HepG2 (cell line): ENCODE results near the gene LMAN1L. TPM values are rescaled to one million over a fixed set of nuclear protein-coding genes. Genes with fewer than 3 reads are reported as not detected.
A peak's percentile ranks its signal among the peaks of the same experiment; 100 is the strongest.

Source experiments
- ATAC-seq: fragments of 200-7000 bp; cut with Tn5 transposase; 3 replicates; pipeline ENCODE4 v1.9.1; 2020; ENCODE audit warnings: mild to moderate bottlenecking, moderate library complexity
- BruUV-seq: library from RNA; stranded (reverse); fragments of 400-500 nt; replicated peaks from 2 replicates; lab custom pipeline; 2021; lab: Mats Ljungman, UMichigan
- CTCF ChIA-PET: fragments of 300-600 bp; formaldehyde crosslinking; extraction: SDS; loops from one replicate; lab custom pipeline; 2021; ENCODE audit warnings: low total read pairs, inconsistent platforms, low intra/inter-chr PET ratio; lab: Yijun Ruan, JAX
- POLR2A ChIA-PET: fragments of 350-600 bp; sonication (Branson Sonifier 250); formaldehyde crosslinking; loops from one replicate; lab custom pipeline; 2020; ENCODE audit warnings: antibody characterized with exemption, inconsistent platforms; lab: Yijun Ruan, JAX
- DNase-seq: peaks from one replicate; pipeline ENCODE4 v3.0.0-alpha.2; 2015; ENCODE audit warnings: low spot score
- FAIRE-seq: peaks from 3 replicates; lab custom pipeline; 2011; peaks lifted over from hg19 to GRCh38; lab: Jason Lieb, UNC
- H2AFZ ChIP-seq: one replicate; pipeline ENCODE4 v1.6.1; 2011; ENCODE audit warnings: low read length, inconsistent platforms
- H3K27ac ChIP-seq: fragments of 300-600 bp; 3 replicates; pipeline ENCODE4 v1.8.0; 2011; ENCODE audit warnings: mixed run types, mild to moderate bottlenecking, mixed read lengths, low read length, inconsistent platforms; ENCODE audit not compliant: insufficient read depth; ENCODE audit errors: extremely low read length
- H3K27me3 ChIP-seq, 2 experiments: fragments of 200-600 bp in 1 of 2; 2 replicates in 1 of 2; 3 replicates in 1 of 2; pipeline versions ENCODE4 v1.6.0 to v1.8.0; 2011; ENCODE audit warnings: low read length in 2 of 2, mild to moderate bottlenecking in 2 of 2, moderate library complexity in 2 of 2, inconsistent platforms in 1 of 2; ENCODE audit not compliant: insufficient read depth in 2 of 2, control insufficient read depth in 1 of 2
- H3K36me3 ChIP-seq, 2 experiments: fragments of 200-600 bp in 1 of 2; replicated peaks in 1 of 2; 2 replicates in 1 of 2; 3 replicates in 1 of 2; pipeline versions ENCODE4 v1.5.1 to v1.8.0; 2011; ENCODE audit warnings: low read length in 2 of 2, inconsistent platforms in 1 of 2; ENCODE audit not compliant: insufficient read depth in 2 of 2, control insufficient read depth in 1 of 2
- H3K4me1 ChIP-seq: 2 replicates; pipeline ENCODE4 v1.5.1; 2012; ENCODE audit warnings: low read length, inconsistent platforms; ENCODE audit not compliant: insufficient read depth
- H3K4me2 ChIP-seq: 2 replicates; pipeline ENCODE4 v1.6.0; 2011; ENCODE audit warnings: low read depth, low read length, inconsistent platforms
- H3K4me3 ChIP-seq, 3 experiments: fragments of 200-600 bp in 1 of 3; sonication (generic), shearing (Covaris generic) in 1 of 3; replicated peaks in 1 of 3; 2 replicates each; pipeline ENCODE4 v1.5.1; 2011 to 2016; ENCODE audit warnings: low read length in 3 of 3, inconsistent platforms in 2 of 3, low read depth in 2 of 3, mild to moderate bottlenecking in 2 of 3, control low read depth in 1 of 3, mixed read lengths in 1 of 3; ENCODE audit not compliant: insufficient read depth in 1 of 3
- H3K79me2 ChIP-seq: one replicate; pipeline ENCODE4 v1.6.1; 2011; ENCODE audit warnings: low read length, inconsistent platforms; ENCODE audit not compliant: insufficient read depth
- H3K9ac ChIP-seq: 2 replicates; pipeline ENCODE4 v1.6.0; 2011; ENCODE audit warnings: mild to moderate bottlenecking, low read depth, low read length, inconsistent platforms; ENCODE audit not compliant: insufficient read depth
- H3K9me3 ChIP-seq: 2 replicates; pipeline ENCODE4 v1.5.1; 2012; ENCODE audit warnings: mild to moderate bottlenecking, low read length
- H4K20me1 ChIP-seq: 2 replicates; pipeline ENCODE4 v1.6.0; 2011; ENCODE audit warnings: inconsistent platforms, mild to moderate bottlenecking, low read length, moderate library complexity; ENCODE audit not compliant: insufficient read depth
- IKZF4 ChIP-seq: sonication (generic); formaldehyde crosslinking; IDR thresholded peaks from 2 replicates; pipeline ENCODE4 v1.5.1; 2020; ENCODE audit warnings: borderline replicate concordance, mild to moderate bottlenecking, low read depth, missing genetic modification reagents; ENCODE audit errors: not compliant biosample characterization
- MXI1 ChIP-seq: IDR thresholded peaks from 3 replicates; pipeline ENCODE4 v1.6.1; 2012; ENCODE audit warnings: low read depth, low read length, inconsistent platforms, borderline replicate concordance
- YY1 ChIP-seq: IDR thresholded peaks from 2 replicates; pipeline ENCODE4 v1.6.1; 2011; ENCODE audit warnings: low read length, low read depth, moderate library complexity, mild to moderate bottlenecking; ENCODE audit not compliant: insufficient read depth, insufficient replicate concordance
- ZFY ChIP-seq: sonication (generic); formaldehyde crosslinking; IDR thresholded peaks from 2 replicates; pipeline ENCODE4 v1.4.0; 2020; ENCODE audit warnings: missing genetic modification reagents
- ZMYM2 ChIP-seq: sonication (generic); formaldehyde crosslinking; IDR thresholded peaks from 2 replicates; pipeline ENCODE4 v1.8.0; 2022; ENCODE audit warnings: mild to moderate bottlenecking, missing genetic modification reagents
- ZNF30 ChIP-seq: sonication (generic); formaldehyde crosslinking; IDR thresholded peaks from 2 replicates; pipeline ENCODE4 v1.5.0; 2020; ENCODE audit warnings: mild to moderate bottlenecking, missing genetic modification reagents
- ZNF432 ChIP-seq: sonication (generic); formaldehyde crosslinking; IDR thresholded peaks from 2 replicates; pipeline ENCODE4 v1.5.0; 2020; ENCODE audit warnings: missing genetic modification reagents, mild to moderate bottlenecking, borderline replicate concordance
- ZNF451 ChIP-seq: sonication (generic); formaldehyde crosslinking; IDR thresholded peaks from 2 replicates; pipeline ENCODE4 v1.5.0; 2020; ENCODE audit warnings: mild to moderate bottlenecking, missing genetic modification reagents
- ZNF776 ChIP-seq: sonication (generic); formaldehyde crosslinking; IDR thresholded peaks from 2 replicates; pipeline ENCODE4 v1.4.0; 2020; ENCODE audit warnings: mild to moderate bottlenecking, missing genetic modification reagents
- WGBS: methylation state at CpG from one replicate; pipeline ENCODE4 v1.1.6; 2017; ENCODE audit warnings: low lambda C conversion rate; 5-methylcytosine and 5-hydroxymethylcytosine counted together
- in situ Hi-C: cut with HindIII; loops from 2 replicates; pipeline ENCODE4 v1.10.0; 2017; ENCODE audit warnings: low pct_unique_long_range_greater_than_20kb; ENCODE audit not compliant: extremely low pct_ligation_motif_present
- intact Hi-C: fragments of 100-400 bp; cut with micrococcal nuclease; formaldehyde crosslinking; loops from one replicate; pipeline ENCODE4 v1.10.0; 2022; ENCODE audit not compliant: unreplicated experiment
- polyA plus RNA-seq, 8 experiments: library from polyadenylated mRNA; depleted of rRNA in 3 of 8; stranded (reverse) in 7 of 8; unstranded in 1 of 8; fragments of >200 nt; fragmentation: Illumina TruSeq in 4 of 8; extraction: Trizol in 4 of 8; gene quantifications; 2 replicates each; pipeline versions ENCODE4 v1.2.1 to v1.2.3, GENCODE V29; 2011 to 2016; ENCODE audit warnings: low read depth in 4 of 8, missing spikeins in 1 of 8, mixed read lengths in 1 of 8; ENCODE audit not compliant: insufficient read depth in 1 of 8
- total RNA-seq, 5 experiments: library from RNA; depleted of rRNA; stranded (reverse); fragments of >200 nt; fragmentation: Illumina TruSeq; extraction: Trizol; gene quantifications; 2 replicates each; pipeline ENCODE4 v1.2.3, GENCODE V29; 2016; ENCODE audit warnings: low read depth in 1 of 5
- TF ChIP-seq, protein P1 (sequence below): sonication (generic); formaldehyde crosslinking; IDR thresholded peaks from 2 replicates; pipeline ENCODE4 v1.5.0; 2020; ENCODE audit warnings: mild to moderate bottlenecking, missing genetic modification reagents, moderate library complexity
- TF ChIP-seq, protein P2 (sequence below), 2 experiments: fragments of 450-650 bp in 1 of 2; sonication (generic) in 1 of 2; formaldehyde crosslinking in 1 of 2; IDR thresholded peaks; 2 replicates each; pipeline versions ENCODE4 v1.6.1 to v1.8.0; 2016 to 2022; ENCODE audit warnings: antibody characterized with exemption in 1 of 2, mild to moderate bottlenecking in 1 of 2, missing genetic modification reagents in 1 of 2

Gene LMAN1L
- total and polyA plus RNA-seq, 2 of the 13 experiments (the other 11 are each of a cell fraction or from before 2014, with no cell fraction given), result not detected

DNA sequence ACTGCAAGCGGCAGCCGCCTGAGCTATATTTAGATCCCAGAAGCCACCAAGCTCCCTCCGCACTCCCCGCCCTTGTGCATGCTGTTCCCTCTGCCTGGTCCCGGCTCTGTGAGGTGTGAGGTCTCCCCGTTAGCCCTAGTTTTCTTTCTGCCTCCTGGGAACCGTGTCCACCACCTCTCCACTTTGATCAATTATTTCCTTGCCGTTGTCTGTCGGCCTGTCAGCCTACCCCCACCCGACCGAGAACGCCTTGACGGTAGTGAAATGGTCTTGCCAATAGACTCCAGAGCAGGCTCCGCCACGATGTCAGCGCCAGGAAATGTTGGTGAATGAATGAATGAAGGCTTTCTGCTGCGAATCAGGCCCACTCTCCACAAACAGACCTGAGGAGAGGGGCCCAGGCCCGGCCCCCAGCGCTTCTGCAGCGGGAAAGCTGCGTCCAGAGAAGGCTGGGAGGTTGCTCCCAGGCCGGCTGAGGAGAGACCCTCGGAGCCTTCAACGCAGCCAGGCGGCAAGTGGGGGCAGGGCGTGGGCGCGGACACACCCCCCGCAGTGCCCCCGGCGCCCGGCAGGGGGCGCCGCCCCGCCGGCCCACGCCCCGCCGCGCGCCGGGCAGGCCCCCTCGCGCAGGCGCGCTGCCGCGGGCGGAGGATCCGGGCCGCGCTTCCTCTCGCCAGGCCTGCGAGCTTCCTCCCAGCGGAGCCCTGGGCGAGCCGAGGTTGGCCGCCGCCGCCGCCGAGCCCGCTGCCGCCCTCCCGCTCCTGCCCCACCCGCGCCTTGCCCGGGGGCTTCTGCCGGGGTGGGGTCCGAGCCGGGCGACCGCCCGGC is 31.0 kb upstream of the LMAN1L start, which contains the start of gene CSK:
Gene CSK (plus strand): TSS at position 650 of the 828 bp plus-strand sequence. CDS start 16,218 bp downstream, outside the sequence.
- H2AFZ ChIP-seq, result no peak within 1 kb of the TSS
- ATAC-seq, result peak; percentile 4
- H3K4me2 ChIP-seq, result peak within 1 kb of the TSS; percentile 97
- DNase-seq, result no peak
- in situ Hi-C loops (loop anchor here (10.0 kb wide), 1 partner anchor 237 kb away; the partner anchor contains the start of gene ARID3B), intact Hi-C loops (loop anchor here (2.0 to 5.0 kb wide), 3 partner anchors 19 to 53 kb away; no protein-coding TSS in a partner anchor)
- CTCF ChIA-PET, result interaction anchor here (1.1 kb wide), 1 partner anchor 10 kb away, joined by 4 read pairs; no protein-coding TSS in a partner anchor
- peaks cover 79% of the 10 kb centered on the region for H3K4me1 ChIP-seq
- POLR2A ChIA-PET, result interaction anchor here (1.9 to 3.5 kb wide), 3 partner anchors 10 to 51 kb away, joined by 6 to 21 read pairs (median 17); no protein-coding TSS in a partner anchor
- H4K20me1 ChIP-seq, result peaks cover 4% of the 10 kb centered on the region
- H3K79me2 ChIP-seq, result peaks cover 37% of the 10 kb centered on the region
- H3K27me3 ChIP-seq, result no peaks in the 10 kb centered on the region
- no peak for FAIRE-seq
- peak within 1 kb of the TSS; percentile 78 for H3K9ac ChIP-seq
- peak within 1 kb of the TSS; percentile 66 to 84 (median 69) for H3K4me3 ChIP-seq
- H3K9me3 ChIP-seq, result no peaks in the 10 kb centered on the region
- H3K36me3 ChIP-seq, result peaks cover 0 to 12% of the 10 kb centered on the region in 2 experiments; a peak in 2 of 5 replicates
- under 1% methylated on average over 18 of the region's 74 CpGs for WGBS
- H3K27ac ChIP-seq, result peak within 1 kb of the TSS; percentile 45
- no TSS peak for BruUV-seq
- TF ChIP-seq ZNF432 (CRISPR knock-in tag) (no peak), MXI1 (peak; percentile 67; the same call in 1 of the 3 replicates), ZFY (peak; percentile 83), YY1 (peak; percentile 10), ZNF451 (CRISPR knock-in tag) (no peak), ZNF30 (CRISPR knock-in tag) (no peak), IKZF4 (CRISPR knock-in tag) (no peak), ZMYM2 (0 out of 2 replicates have a peak, but pooled peaks have one; percentile 32), ZNF776 (CRISPR knock-in tag) (0 out of 2 replicates have a peak, but pooled peaks have one; percentile 18)
- TF ChIP-seq, protein P1, sequence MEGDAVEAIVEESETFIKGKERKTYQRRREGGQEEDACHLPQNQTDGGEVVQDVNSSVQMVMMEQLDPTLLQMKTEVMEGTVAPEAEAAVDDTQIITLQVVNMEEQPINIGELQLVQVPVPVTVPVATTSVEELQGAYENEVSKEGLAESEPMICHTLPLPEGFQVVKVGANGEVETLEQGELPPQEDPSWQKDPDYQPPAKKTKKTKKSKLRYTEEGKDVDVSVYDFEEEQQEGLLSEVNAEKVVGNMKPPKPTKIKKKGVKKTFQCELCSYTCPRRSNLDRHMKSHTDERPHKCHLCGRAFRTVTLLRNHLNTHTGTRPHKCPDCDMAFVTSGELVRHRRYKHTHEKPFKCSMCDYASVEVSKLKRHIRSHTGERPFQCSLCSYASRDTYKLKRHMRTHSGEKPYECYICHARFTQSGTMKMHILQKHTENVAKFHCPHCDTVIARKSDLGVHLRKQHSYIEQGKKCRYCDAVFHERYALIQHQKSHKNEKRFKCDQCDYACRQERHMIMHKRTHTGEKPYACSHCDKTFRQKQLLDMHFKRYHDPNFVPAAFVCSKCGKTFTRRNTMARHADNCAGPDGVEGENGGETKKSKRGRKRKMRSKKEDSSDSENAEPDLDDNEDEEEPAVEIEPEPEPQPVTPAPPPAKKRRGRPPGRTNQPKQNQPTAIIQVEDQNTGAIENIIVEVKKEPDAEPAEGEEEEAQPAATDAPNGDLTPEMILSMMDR (CRISPR knock-in tag), result peak; percentile 57
- TF ChIP-seq, protein P2, sequence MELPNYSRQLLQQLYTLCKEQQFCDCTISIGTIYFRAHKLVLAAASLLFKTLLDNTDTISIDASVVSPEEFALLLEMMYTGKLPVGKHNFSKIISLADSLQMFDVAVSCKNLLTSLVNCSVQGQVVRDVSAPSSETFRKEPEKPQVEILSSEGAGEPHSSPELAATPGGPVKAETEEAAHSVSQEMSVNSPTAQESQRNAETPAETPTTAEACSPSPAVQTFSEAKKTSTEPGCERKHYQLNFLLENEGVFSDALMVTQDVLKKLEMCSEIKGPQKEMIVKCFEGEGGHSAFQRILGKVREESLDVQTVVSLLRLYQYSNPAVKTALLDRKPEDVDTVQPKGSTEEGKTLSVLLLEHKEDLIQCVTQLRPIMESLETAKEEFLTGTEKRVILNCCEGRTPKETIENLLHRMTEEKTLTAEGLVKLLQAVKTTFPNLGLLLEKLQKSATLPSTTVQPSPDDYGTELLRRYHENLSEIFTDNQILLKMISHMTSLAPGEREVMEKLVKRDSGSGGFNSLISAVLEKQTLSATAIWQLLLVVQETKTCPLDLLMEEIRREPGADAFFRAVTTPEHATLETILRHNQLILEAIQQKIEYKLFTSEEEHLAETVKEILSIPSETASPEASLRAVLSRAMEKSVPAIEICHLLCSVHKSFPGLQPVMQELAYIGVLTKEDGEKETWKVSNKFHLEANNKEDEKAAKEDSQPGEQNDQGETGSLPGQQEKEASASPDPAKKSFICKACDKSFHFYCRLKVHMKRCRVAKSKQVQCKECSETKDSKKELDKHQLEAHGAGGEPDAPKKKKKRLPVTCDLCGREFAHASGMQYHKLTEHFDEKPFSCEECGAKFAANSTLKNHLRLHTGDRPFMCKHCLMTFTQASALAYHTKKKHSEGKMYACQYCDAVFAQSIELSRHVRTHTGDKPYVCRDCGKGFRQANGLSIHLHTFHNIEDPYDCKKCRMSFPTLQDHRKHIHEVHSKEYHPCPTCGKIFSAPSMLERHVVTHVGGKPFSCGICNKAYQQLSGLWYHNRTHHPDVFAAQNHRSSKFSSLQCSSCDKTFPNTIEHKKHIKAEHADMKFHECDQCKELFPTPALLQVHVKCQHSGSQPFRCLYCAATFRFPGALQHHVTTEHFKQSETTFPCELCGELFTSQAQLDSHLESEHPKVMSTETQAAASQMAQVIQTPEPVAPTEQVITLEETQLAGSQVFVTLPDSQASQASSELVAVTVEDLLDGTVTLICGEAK (IDR thresholded peaks at IDR 0.05), result no peak
- TF ChIP-seq, protein P2 (CRISPR knock-in tag; IDR thresholded peaks at IDR 0.05), result peak; percentile 9; the same call in 1 of the 2 replicates
